ENCODE measurements around the gene IER3. TPM values are rescaled to one million over a fixed set of nuclear protein-coding genes. Genes with fewer than 3 reads are reported as not detected.

Gene IER3
- polyA plus RNA-seq, 3 donors, result 30.6 to 188 (median 53.2) TPM

DNA sequence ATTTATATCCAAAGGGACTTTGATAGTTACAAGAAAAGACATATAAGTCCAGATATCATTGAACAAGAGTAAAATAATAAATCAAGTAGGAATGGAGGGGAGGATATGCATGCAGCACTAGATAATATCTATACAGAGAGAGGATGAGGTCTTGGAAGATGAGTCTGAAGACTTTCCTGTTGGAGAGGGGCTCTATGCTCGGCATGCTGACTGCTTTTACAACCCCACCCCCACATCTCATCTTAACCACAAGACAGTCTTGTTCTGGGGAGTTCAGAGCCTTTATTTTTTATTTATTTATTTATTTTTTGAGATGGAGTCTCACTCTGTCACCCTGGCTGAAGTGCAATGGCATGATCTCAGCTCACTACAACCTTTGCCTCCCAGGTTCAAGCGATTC lies 48.4 kb upstream of the IER3 start:
- Histone ChIP-seq H3K4me2 (replicated peaks; ENCODE audit: extremely low read depth, low read length, poor library complexity, severe bottlenecking) (no peak overlapping the region), H3K4me1 (ENCODE audit: control insufficient read depth in 1 of 2, insufficient read depth in 2 of 2, low read length in 2 of 2) (peaks cover 58 to 71% of the 10 kb centered on the region in 2 donors), H2AFZ (ENCODE audit: insufficient read depth, low read depth, low read length, poor library complexity, severe bottlenecking) (no peak overlapping the region), H3K9me3 (replicated peaks in 1 of 2; ENCODE audit: control insufficient read depth in 1 of 2, insufficient read depth in 1 of 2, low read length in 2 of 2) (no peaks in the 10 kb centered on the region), H3K27ac (ENCODE audit: low read depth in 1 of 2, low read length in 2 of 2) (peak overlapping the region; percentile 84 to 89), H3K4me3 (replicated peaks in 1 of 3; ENCODE audit: low read depth in 2 of 3, low read length in 3 of 3) (no peak overlapping the region), H3K9ac (ENCODE audit: insufficient read depth, low read length, poor library complexity, severe bottlenecking) (no peak overlapping the region), H4K20me1 (ENCODE audit: insufficient read depth, low read length) (no peaks in the 10 kb centered on the region), H3K36me3 (replicated peaks in 1 of 2; ENCODE audit: control insufficient read depth in 1 of 2, insufficient read depth in 2 of 2, low read length in 2 of 2) (no peaks in the 10 kb centered on the region), H3K27me3 (ENCODE audit: control insufficient read depth in 2 of 2, insufficient read depth in 2 of 2, low read length in 2 of 2) (no peaks in the 10 kb centered on the region), H3K79me2 (ENCODE audit: insufficient read depth, low read length) (no peaks in the 10 kb centered on the region)
- intact Hi-C loops (cut with micrococcal nuclease), result no loop called here
- H3K9me3 Mint-ChIP-seq, result peaks cover 0 to 3% (median 0%) of the 10 kb centered on the region in 7 donors
- H3K36me3 Mint-ChIP-seq, result no peaks in the 10 kb centered on the region
- H3K27me3 Mint-ChIP-seq (ENCODE audit: low read depth in 3 of 3), result peaks cover 0 to 6% (median 0%) of the 10 kb centered on the region in 3 donors
- no CpG with 5 or more reads among the region's 2 CpGs for WGBS (ENCODE audit: insufficient coverage)
- H3K4me1 Mint-ChIP-seq, result peaks cover 66% of the 10 kb centered on the region
- DNase-seq, result no peak
- TF ChIP-seq, protein P1, sequence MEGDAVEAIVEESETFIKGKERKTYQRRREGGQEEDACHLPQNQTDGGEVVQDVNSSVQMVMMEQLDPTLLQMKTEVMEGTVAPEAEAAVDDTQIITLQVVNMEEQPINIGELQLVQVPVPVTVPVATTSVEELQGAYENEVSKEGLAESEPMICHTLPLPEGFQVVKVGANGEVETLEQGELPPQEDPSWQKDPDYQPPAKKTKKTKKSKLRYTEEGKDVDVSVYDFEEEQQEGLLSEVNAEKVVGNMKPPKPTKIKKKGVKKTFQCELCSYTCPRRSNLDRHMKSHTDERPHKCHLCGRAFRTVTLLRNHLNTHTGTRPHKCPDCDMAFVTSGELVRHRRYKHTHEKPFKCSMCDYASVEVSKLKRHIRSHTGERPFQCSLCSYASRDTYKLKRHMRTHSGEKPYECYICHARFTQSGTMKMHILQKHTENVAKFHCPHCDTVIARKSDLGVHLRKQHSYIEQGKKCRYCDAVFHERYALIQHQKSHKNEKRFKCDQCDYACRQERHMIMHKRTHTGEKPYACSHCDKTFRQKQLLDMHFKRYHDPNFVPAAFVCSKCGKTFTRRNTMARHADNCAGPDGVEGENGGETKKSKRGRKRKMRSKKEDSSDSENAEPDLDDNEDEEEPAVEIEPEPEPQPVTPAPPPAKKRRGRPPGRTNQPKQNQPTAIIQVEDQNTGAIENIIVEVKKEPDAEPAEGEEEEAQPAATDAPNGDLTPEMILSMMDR (IDR thresholded peaks at IDR 0.05), result no peak
- no peak overlapping the region for H3K4me3 Mint-ChIP-seq
- peak overlapping the region in 6 of 7 donors; percentile 94 to 97 (median 96) for H3K27ac Mint-ChIP-seq

DNA sequence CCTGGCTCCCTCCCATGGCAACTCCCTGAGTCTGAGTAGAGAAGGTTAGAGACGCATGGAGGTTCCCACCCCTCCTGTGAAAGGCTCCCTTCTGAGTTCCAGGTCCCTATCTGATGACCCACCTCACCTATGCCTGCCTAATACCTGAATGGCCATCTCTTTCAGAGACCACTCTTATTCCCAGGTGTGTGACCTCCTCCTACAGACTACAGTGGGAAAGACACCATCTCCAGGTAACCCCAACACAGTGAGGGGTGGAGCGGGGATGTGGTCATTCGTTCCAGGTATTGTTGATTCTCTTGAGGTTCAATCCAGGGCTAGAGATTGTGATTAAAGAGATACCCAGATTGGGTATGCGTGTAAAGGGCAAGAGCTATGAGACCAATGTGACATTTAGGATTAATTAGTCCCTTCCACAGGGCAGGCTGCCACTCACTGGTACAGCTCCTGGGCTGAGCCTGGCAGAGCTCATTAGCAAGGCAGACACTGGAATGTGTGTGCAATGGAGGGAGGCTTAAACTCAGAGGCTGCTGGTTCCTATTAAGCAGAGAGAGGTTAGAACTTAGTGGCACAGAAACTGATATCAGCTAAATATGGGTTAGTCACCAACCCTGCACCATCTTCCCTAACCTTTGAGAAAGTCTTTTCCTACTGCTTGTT lies 46.5 kb upstream of the IER3 start:
- peaks cover 71 to 83% of the 10 kb centered on the region in 2 donors for H3K4me1 ChIP-seq (ENCODE audit: control insufficient read depth in 1 of 2, insufficient read depth in 2 of 2, low read length in 2 of 2)
- H3K36me3 Mint-ChIP-seq, result no peaks in the 10 kb centered on the region
- no peaks in the 10 kb centered on the region for H3K9me3 Mint-ChIP-seq
- H3K9ac ChIP-seq (ENCODE audit: insufficient read depth, low read length, poor library complexity, severe bottlenecking), result no peak overlapping the region
- no peaks in the 10 kb centered on the region for H3K36me3 ChIP-seq (replicated peaks in 1 of 2; ENCODE audit: control insufficient read depth in 1 of 2, insufficient read depth in 2 of 2, low read length in 2 of 2)
- WGBS (ENCODE audit: insufficient coverage), result 73% methylated on average over 2 of the region's 4 CpGs
- no peaks in the 10 kb centered on the region for H3K79me2 ChIP-seq (ENCODE audit: insufficient read depth, low read length)
- no peak for DNase-seq
- no peak overlapping the region for H3K4me3 Mint-ChIP-seq
- peaks cover 76% of the 10 kb centered on the region for H3K4me1 Mint-ChIP-seq
- H3K4me3 ChIP-seq (replicated peaks in 1 of 3; ENCODE audit: low read depth in 2 of 3, low read length in 3 of 3), result no peak overlapping the region
- H4K20me1 ChIP-seq (ENCODE audit: insufficient read depth, low read length), result no peaks in the 10 kb centered on the region
- intact Hi-C loops (cut with micrococcal nuclease), result no loop called here
- no peak overlapping the region for H3K4me2 ChIP-seq (replicated peaks; ENCODE audit: extremely low read depth, low read length, poor library complexity, severe bottlenecking)
- no peak overlapping the region for H2AFZ ChIP-seq (ENCODE audit: insufficient read depth, low read depth, low read length, poor library complexity, severe bottlenecking)
- no peaks in the 10 kb centered on the region for H3K9me3 ChIP-seq (replicated peaks in 1 of 2; ENCODE audit: control insufficient read depth in 1 of 2, insufficient read depth in 1 of 2, low read length in 2 of 2)
- H3K27ac Mint-ChIP-seq, result no peak overlapping the region
- TF ChIP-seq, protein P1 (IDR thresholded peaks at IDR 0.05), result no peak
- peaks cover 0 to 6% (median 0%) of the 10 kb centered on the region in 3 donors for H3K27me3 Mint-ChIP-seq (ENCODE audit: low read depth in 3 of 3)
- H3K27ac ChIP-seq (ENCODE audit: low read depth in 1 of 2, low read length in 2 of 2), result no peak overlapping the region
- H3K27me3 ChIP-seq (ENCODE audit: control insufficient read depth in 2 of 2, insufficient read depth in 2 of 2, low read length in 2 of 2), result no peaks in the 10 kb centered on the region
